Adrenal gland (tissue), 5 donors: Measurements from ENCODE around the gene NMT1.
A peak's percentile ranks its signal among the peaks of the same experiment; 100 is the strongest.

Source experiments
- CTCF ChIP-seq, 6 experiments: fragments of 450-650 bp in 4 of 6; fragments of 200-600 bp in 2 of 6; sonication (generic) in 1 of 6; IDR thresholded peaks; 1 replicate in 5 of 6; 2 replicates in 1 of 6; pipeline versions ENCODE4 v1.5.1 to v1.8.0; 2016 to 2021; ENCODE audit warnings: antibody characterized with exemption in 6 of 6, mild to moderate bottlenecking in 2 of 6, moderate library complexity in 1 of 6
- POLR2A ChIP-seq, 2 donors: fragments of 450-650 bp; IDR thresholded peaks; one replicate each; pipeline ENCODE4 v1.6.1; 2017; ENCODE audit warnings: antibody characterized with exemption in 2 of 2, mild to moderate bottlenecking in 2 of 2, moderate library complexity in 1 of 2
- donor health status: DM: no; HTN: no; CAD: no.

GRCh38 chr17:45090711-45091110 is 29.6 kb downstream of the NMT1 start:
- TF ChIP-seq CTCF (IDR thresholded peaks at IDR 0.05) (no peak), POLR2A (IDR thresholded peaks at IDR 0.05) (peak in 1 of 2 donors; percentile 57)
